Endothelial cell of umbilical vein (primary cell): ENCODE results near the gene CIITA.
"Not testable (repeated sequence)": the region's sequence is repeated elsewhere in the genome, so short reads cannot be mapped to it uniquely, and the experiment has no call there.

ENCODE experiments used
- CTCF ChIP-seq, 2 donors: IDR thresholded peaks; 1 replicate in 1 of 2; 2 replicates in 1 of 2; pipeline ENCODE4 v1.5.1; 2011; ENCODE audit warnings: low read length in 2 of 2, mild to moderate bottlenecking in 2 of 2, moderate library complexity in 2 of 2, control low read depth in 1 of 2, inconsistent platforms in 1 of 2, low read depth in 1 of 2; ENCODE audit not compliant: insufficient read depth in 1 of 2; ENCODE audit errors: extremely low read depth in 1 of 2
- POLR2A ChIP-seq: IDR thresholded peaks from 2 replicates; pipeline ENCODE4 v1.6.1; 2012; ENCODE audit warnings: low read depth, mild to moderate bottlenecking, control low read depth, low read length

DNA sequence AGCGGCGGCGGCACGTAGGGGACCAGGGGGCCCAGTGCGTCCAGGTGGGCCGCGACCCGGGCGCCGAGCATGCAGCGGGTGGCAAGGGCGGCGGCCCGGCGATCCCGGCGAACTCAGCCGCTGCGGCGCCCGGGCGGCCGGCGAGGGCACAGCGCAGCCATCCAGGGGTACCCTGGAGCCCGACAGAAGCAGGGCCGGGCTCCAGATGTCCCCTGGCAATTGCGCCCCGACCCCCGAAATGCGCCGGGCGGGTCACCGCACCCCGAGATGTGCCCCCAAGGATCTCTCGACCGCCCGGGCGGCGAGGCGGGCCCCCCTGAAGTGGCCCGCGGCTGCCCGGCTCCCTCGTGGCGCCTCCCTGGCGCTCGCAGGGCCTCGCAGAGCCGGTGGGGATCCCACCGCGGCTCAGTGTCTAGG lies 64.9 kb downstream of the CIITA start:
- not testable (repeated sequence) for TF ChIP-seq CTCF (IDR thresholded peaks at IDR 0.05; ENCODE audit: extremely low read depth in 1 of 2, insufficient read depth in 1 of 2, low read depth in 1 of 2, low read length in 2 of 2); POLR2A
